Panc1 (cell line): ENCODE data around the gene RASSF5. TPM values are rescaled to one million over a fixed set of nuclear protein-coding genes. Genes with fewer than 3 reads are reported as not detected.

Experiments
- ATAC-seq: fragments of 200-7000 bp; cut with Tn5 transposase; 2 replicates; pipeline ENCODE4 v1.9.1; 2020; ENCODE audit warnings: mild to moderate bottlenecking, moderate library complexity
- BruUV-seq: library from RNA; stranded (reverse); fragments of 400-500 nt; replicated peaks from 2 replicates; lab custom pipeline; 2021; lab: Mats Ljungman, UMichigan
- CTCF ChIA-PET: fragments of 300-600 bp; sonication (Branson Sonifier 250); formaldehyde crosslinking; loops from one replicate; lab custom pipeline; 2022; ENCODE audit warnings: antibody characterized with exemption; lab: Charles Lee
- POLR2A ChIA-PET: fragments of 300-600 bp; sonication (Branson Sonifier 250); formaldehyde crosslinking; loops from one replicate; lab custom pipeline; 2022; ENCODE audit warnings: antibody characterized with exemption; lab: Charles Lee
- DNase-seq: peaks from one replicate; pipeline ENCODE4 v3.0.0-alpha.2; 2010; ENCODE audit warnings: low read depth, low spot score
- H3K27ac ChIP-seq: 2 replicates; pipeline ENCODE4 v1.5.1; 2011; ENCODE audit warnings: mild to moderate bottlenecking, low read length, inconsistent platforms
- H3K27me3 ChIP-seq: fragments of 200-500 bp; sonication (Bioruptor generic); 2 replicates; pipeline ENCODE4 v1.6.0; 2014; ENCODE audit warnings: low read length, inconsistent platforms; ENCODE audit not compliant: control insufficient read depth, insufficient read depth
- H3K36me3 ChIP-seq: fragments of 200-500 bp; sonication (Bioruptor generic); 2 replicates; pipeline ENCODE4 v1.5.1; 2014; ENCODE audit warnings: inconsistent platforms, mild to moderate bottlenecking, low read length, moderate library complexity; ENCODE audit not compliant: control insufficient read depth, insufficient read depth
- H3K4me1 ChIP-seq: 2 replicates; pipeline ENCODE4 v1.5.1; 2011; ENCODE audit warnings: inconsistent platforms, mild to moderate bottlenecking, low read length, moderate library complexity; ENCODE audit not compliant: control insufficient read depth, insufficient read depth
- H3K4me3 ChIP-seq, 2 experiments: 2 replicates each; pipeline ENCODE4 v1.5.1; 2011 to 2012; ENCODE audit warnings: low read depth in 2 of 2, low read length in 2 of 2, mild to moderate bottlenecking in 2 of 2, inconsistent platforms in 1 of 2, moderate library complexity in 1 of 2
- H3K9me3 ChIP-seq: fragments of 200-500 bp; sonication (Bioruptor generic); 2 replicates; pipeline ENCODE4 v1.5.1; 2014; ENCODE audit warnings: low read depth, mild to moderate bottlenecking, inconsistent platforms, low read length, moderate library complexity; ENCODE audit not compliant: control insufficient read depth, insufficient read depth
- CTCF ChIP-seq: fragments of 450-650 bp; IDR thresholded peaks from 2 replicates; pipeline ENCODE4 v1.5.1; 2017; ENCODE audit warnings: mild to moderate bottlenecking
- POLR2AphosphoS5 ChIP-seq: IDR thresholded peaks from 2 replicates; pipeline ENCODE4 v1.6.1; 2012; ENCODE audit warnings: mild to moderate bottlenecking, low read depth, low read length, moderate library complexity
- REST ChIP-seq, 2 experiments: IDR thresholded peaks; 2 replicates each; pipeline ENCODE4 v1.6.1; 2011 to 2012; ENCODE audit warnings: low read depth in 2 of 2, control low read depth in 1 of 2, low read length in 1 of 2, mild to moderate bottlenecking in 1 of 2, moderate library complexity in 1 of 2; ENCODE audit not compliant: insufficient read depth in 1 of 2
- SIN3A ChIP-seq: IDR thresholded peaks from 2 replicates; pipeline ENCODE4 v1.6.1; 2012; ENCODE audit warnings: low read depth, mild to moderate bottlenecking, low read length, moderate library complexity, borderline replicate concordance; ENCODE audit not compliant: insufficient read depth
- TCF7L2 ChIP-seq: IDR thresholded peaks from 2 replicates; pipeline ENCODE4 v1.6.1; 2011; ENCODE audit warnings: mild to moderate bottlenecking, low read depth, low read length, inconsistent platforms
- in situ Hi-C: cut with HindIII; loops from 2 replicates; pipeline ENCODE4 v1.10.0; 2016; ENCODE audit warnings: low sequenced_read_pairs, low pct_unique_long_range_greater_than_20kb
- intact Hi-C: fragments of 100-400 bp; cut with micrococcal nuclease; formaldehyde crosslinking; loops from one replicate; pipeline ENCODE4 v1.10.0; 2022; ENCODE audit not compliant: unreplicated experiment
- total RNA-seq: library from RNA; stranded (reverse); gene quantifications from one replicate; pipeline ENCODE4 v1.2.1, GENCODE V29; 2021; ENCODE audit not compliant: unreplicated experiment

The RASSF5 gene
- total RNA-seq, 1 experiment from 2014 or later, result 1.6 TPM

GRCh38 chr1:206582537-206582936 lies 75.2 kb downstream of the RASSF5 start:
- no peak overlapping the region for H3K4me3 ChIP-seq
- BruUV-seq, result no TSS peak
- no peak for TF ChIP-seq POLR2AphosphoS5
- no peak for TF ChIP-seq TCF7L2
- TF ChIP-seq SIN3A, result no peak
- TF ChIP-seq REST (IDR thresholded peaks at IDR 0.05; ENCODE audit: insufficient read depth in 1 of 2, low read depth in 2 of 2, low read length in 1 of 2), result no peak
- TF ChIP-seq CTCF, result no peak
- CTCF ChIA-PET, result interaction anchor here (0.6 to 1.8 kb wide), 3 partner anchors 37 to 103 kb away, joined by 8 to 16 read pairs (median 9); no protein-coding TSS in a partner anchor
- H3K9me3 ChIP-seq, result no peaks in the 10 kb centered on the region
- intact Hi-C loops, result loop anchor here (2.0 kb wide), 2 partner anchors 38 to 92 kb away; no protein-coding TSS in a partner anchor
- POLR2A ChIA-PET, result no interaction called here
- DNase-seq (no peak), ATAC-seq (no peak)
- no peaks in the 10 kb centered on the region for H3K27me3 ChIP-seq
- H3K36me3 ChIP-seq, result no peaks in the 10 kb centered on the region
- no peak overlapping the region for H3K27ac ChIP-seq
- in situ Hi-C loops, result no loop called here
- H3K4me1 ChIP-seq, result no peaks in the 10 kb centered on the region

- POLR2A ChIA-PET, result no interaction called here
- intact Hi-C loops, result loop anchor here (2.0 kb wide), 2 partner anchors 38 to 92 kb away; no protein-coding TSS in a partner anchor
- Histone ChIP-seq H3K4me1 (no peaks in the 10 kb centered on the region), H3K36me3 (no peaks in the 10 kb centered on the region), H3K27ac (no peak overlapping the region), H3K9me3 (no peaks in the 10 kb centered on the region), H3K27me3 (no peaks in the 10 kb centered on the region), H3K4me3 (no peak overlapping the region)
- ATAC-seq (no peak), DNase-seq (no peak)
- TF ChIP-seq REST (IDR thresholded peaks at IDR 0.05; ENCODE audit: insufficient read depth in 1 of 2, low read depth in 2 of 2, low read length in 1 of 2) (no peak), SIN3A (no peak), CTCF (no peak), TCF7L2 (no peak), POLR2AphosphoS5 (no peak)
- BruUV-seq, result no TSS peak
- CTCF ChIA-PET, result interaction anchor here (0.5 to 1.8 kb wide), 11 partner anchors 17 to 132 kb away, joined by 3 to 16 read pairs (median 8); partner anchors contain the start of gene EIF2D
- in situ Hi-C loops, result no loop called here
Observed at GRCh38 chr1:206582971-206583706, 75.8 kb downstream of the RASSF5 start.
